HEK293 (cell line): Measurements from ENCODE around the gene CACNA1G.
A peak's percentile ranks its signal among the peaks of the same experiment; 100 is the strongest.

Source experiments
- INSM2 ChIP-seq: fragments of 450-650 bp; formaldehyde crosslinking; IDR thresholded peaks from 2 replicates; pipeline ENCODE4 v1.5.1; 2016; ENCODE audit warnings: missing biosample characterization, missing genetic modification characterization
- KLF9 ChIP-seq: fragments of 450-650 bp; formaldehyde crosslinking; IDR thresholded peaks from 2 replicates; pipeline ENCODE4 v1.5.1; 2016; ENCODE audit warnings: missing biosample characterization, missing genetic modification characterization, low read depth
- MEIS1 ChIP-seq: sonication (generic); formaldehyde crosslinking; IDR thresholded peaks from 2 replicates; pipeline ENCODE4 v1.8.1; 2022; ENCODE audit warnings: missing genetic modification reagents, mild to moderate bottlenecking, borderline replicate concordance
- MZF1 ChIP-seq: fragments of 450-650 bp; formaldehyde crosslinking; IDR thresholded peaks from 2 replicates; pipeline ENCODE4 v1.5.1; 2017; ENCODE audit warnings: missing biosample characterization, missing genetic modification characterization, borderline replicate concordance
- SP7 ChIP-seq: fragments of 450-650 bp; formaldehyde crosslinking; IDR thresholded peaks from 2 replicates; pipeline ENCODE4 v1.5.1; 2016; ENCODE audit warnings: missing biosample characterization, missing genetic modification characterization
- ZBTB11 ChIP-seq: fragments of 450-650 bp; formaldehyde crosslinking; conservative IDR thresholded peaks from 2 replicates; pipeline ENCODE4 v1.5.1; 2016; ENCODE audit warnings: low read depth, missing biosample characterization, missing genetic modification characterization
- ZBTB8A ChIP-seq: fragments of 450-650 bp; formaldehyde crosslinking; IDR thresholded peaks from 2 replicates; pipeline ENCODE4 v1.5.1; 2016; ENCODE audit warnings: missing biosample characterization, missing genetic modification characterization
- ZNF169 ChIP-seq: fragments of 450-650 bp; formaldehyde crosslinking; IDR thresholded peaks from 2 replicates; pipeline ENCODE4 v1.5.1; 2016; ENCODE audit warnings: missing biosample characterization, missing genetic modification characterization
- ZNF214 ChIP-seq: fragments of 450-650 bp; formaldehyde crosslinking; IDR thresholded peaks from 2 replicates; pipeline ENCODE4 v1.5.1; 2017; ENCODE audit warnings: missing biosample characterization, mild to moderate bottlenecking, missing genetic modification characterization, borderline replicate concordance
- ZNF221 ChIP-seq: fragments of 450-650 bp; formaldehyde crosslinking; IDR thresholded peaks from 2 replicates; pipeline ENCODE4 v1.5.1; 2017; ENCODE audit warnings: missing biosample characterization, missing genetic modification characterization, borderline replicate concordance
- ZNF280D ChIP-seq: fragments of 450-650 bp; formaldehyde crosslinking; IDR thresholded peaks from 2 replicates; pipeline ENCODE4 v1.5.1; 2016; ENCODE audit warnings: missing biosample characterization, missing genetic modification characterization
- ZNF292 ChIP-seq: fragments of 450-650 bp; formaldehyde crosslinking; IDR thresholded peaks from 2 replicates; pipeline ENCODE4 v1.5.1; 2016; ENCODE audit warnings: low read depth, missing biosample characterization, missing genetic modification characterization, borderline replicate concordance
- ZNF350 ChIP-seq: fragments of 450-650 bp; formaldehyde crosslinking; IDR thresholded peaks from 2 replicates; pipeline ENCODE4 v1.5.0; 2017; ENCODE audit warnings: missing biosample characterization, mild to moderate bottlenecking, missing genetic modification characterization
- ZNF366 ChIP-seq: fragments of 450-650 bp; formaldehyde crosslinking; conservative IDR thresholded peaks from 2 replicates; pipeline ENCODE4 v1.5.1; 2016; ENCODE audit warnings: missing biosample characterization, missing genetic modification characterization
- ZNF416 ChIP-seq: fragments of 450-650 bp; formaldehyde crosslinking; IDR thresholded peaks from 2 replicates; pipeline ENCODE4 v1.5.1; 2016; ENCODE audit warnings: missing biosample characterization, missing genetic modification characterization
- ZNF449 ChIP-seq: fragments of 450-650 bp; formaldehyde crosslinking; IDR thresholded peaks from 2 replicates; pipeline ENCODE4 v1.5.1; 2017; ENCODE audit warnings: missing biosample characterization, mild to moderate bottlenecking, missing genetic modification characterization, moderate library complexity
- ZNF473 ChIP-seq: fragments of 450-650 bp; formaldehyde crosslinking; IDR thresholded peaks from 2 replicates; pipeline ENCODE4 v1.5.1; 2017; ENCODE audit warnings: missing biosample characterization, missing genetic modification characterization
- ZNF529 ChIP-seq: fragments of 450-650 bp; formaldehyde crosslinking; IDR thresholded peaks from 2 replicates; pipeline ENCODE4 v1.5.1; 2017; ENCODE audit warnings: missing genetic modification characterization, missing biosample characterization; ENCODE audit not compliant: insufficient replicate concordance
- ZNF560 ChIP-seq: fragments of 450-650 bp; formaldehyde crosslinking; IDR thresholded peaks from 2 replicates; pipeline ENCODE4 v1.5.1; 2017; ENCODE audit warnings: missing biosample characterization, missing genetic modification characterization, borderline replicate concordance
- ZNF580 ChIP-seq: fragments of 450-650 bp; formaldehyde crosslinking; IDR thresholded peaks from 2 replicates; pipeline ENCODE4 v1.5.1; 2016; ENCODE audit warnings: missing biosample characterization, missing genetic modification characterization
- ZNF645 ChIP-seq: fragments of 450-650 bp; formaldehyde crosslinking; IDR thresholded peaks from 2 replicates; pipeline ENCODE4; 2016; ENCODE audit warnings: missing biosample characterization, missing genetic modification characterization
- ZNF701 ChIP-seq: fragments of 450-650 bp; formaldehyde crosslinking; IDR thresholded peaks from 2 replicates; pipeline ENCODE4 v1.5.1; 2016; ENCODE audit warnings: missing biosample characterization, missing genetic modification characterization
- ZNF768 ChIP-seq: fragments of 450-650 bp; formaldehyde crosslinking; IDR thresholded peaks from 2 replicates; pipeline ENCODE4 v1.5.1; 2018; ENCODE audit warnings: missing biosample characterization, mild to moderate bottlenecking, missing genetic modification characterization
- ZNF837 ChIP-seq: fragments of 450-650 bp; formaldehyde crosslinking; IDR thresholded peaks from 2 replicates; pipeline ENCODE4 v1.5.1; 2016; ENCODE audit warnings: missing biosample characterization, missing genetic modification characterization
- TF ChIP-seq, protein P1 (sequence below): fragments of 450-650 bp; formaldehyde crosslinking; IDR thresholded peaks from 2 replicates; pipeline ENCODE4 v1.5.1; 2016; ENCODE audit warnings: missing biosample characterization, missing genetic modification characterization

Gene CACNA1G

DNA sequence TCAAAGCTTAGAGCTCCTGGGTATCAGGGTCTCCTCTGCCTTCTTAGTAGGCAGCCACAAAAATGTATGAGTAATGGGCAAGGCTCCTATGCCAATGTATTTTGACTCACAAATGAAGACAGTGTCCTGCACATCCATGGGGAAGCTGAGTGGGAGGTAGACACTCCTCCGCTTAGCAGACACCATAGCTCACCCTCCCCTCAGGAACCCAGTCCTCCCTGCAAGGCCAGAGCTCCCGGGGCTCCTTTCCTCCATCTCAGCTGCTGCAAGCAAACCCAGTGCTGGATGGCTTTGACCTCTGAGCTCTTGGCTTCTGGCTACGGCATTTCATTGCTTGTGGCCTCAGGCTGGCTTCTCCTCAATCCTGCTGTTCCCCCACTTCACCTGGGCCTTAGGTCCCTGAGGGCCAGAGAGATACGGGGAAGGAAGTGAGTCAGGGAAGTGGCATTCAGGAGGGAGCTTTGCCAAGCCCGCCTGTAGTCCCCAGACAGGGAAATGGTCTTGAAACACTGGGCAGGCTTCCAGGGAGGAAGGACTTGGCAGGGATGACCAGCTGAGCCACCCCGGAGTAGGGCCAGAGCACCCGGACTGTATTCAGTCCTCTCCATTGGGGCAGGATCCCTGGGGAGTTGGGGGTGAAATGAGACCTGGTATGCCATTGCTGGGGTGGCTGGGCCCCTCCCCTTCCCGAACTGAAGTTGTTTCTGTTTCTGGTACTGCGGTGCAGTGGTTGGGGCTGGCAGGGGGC, 78.6 kb downstream of the CACNA1G start (continued):
- TF ChIP-seq INSM2 (tag by site-specific recombination) (no peak), ZNF580 (tag by site-specific recombination) (no peak), ZNF350 (tag by site-specific recombination) (no peak), KLF9 (tag by site-specific recombination) (no peak), ZNF366 (peak; percentile 90), ZBTB8A (no peak), ZNF473 (tag by site-specific recombination) (no peak), ZNF701 (tag by site-specific recombination) (no peak), ZNF280D (tag by site-specific recombination) (no peak; the same call in 1 of the 2 replicates), MZF1 (tag by site-specific recombination) (no peak), ZNF837 (tag by site-specific recombination) (no peak), ZNF560 (no peak), ZNF416 (tag by site-specific recombination) (no peak), ZNF214 (no peak), ZNF529 (tag by site-specific recombination) (no peak), ZNF169 (no peak), ZNF292 (tag by site-specific recombination) (no peak), ZNF645 (tag by site-specific recombination) (no peak), ZNF768 (tag by site-specific recombination) (no peak), SP7 (tag by site-specific recombination) (peak; percentile 80), ZNF221 (tag by site-specific recombination) (no peak), MEIS1 (no peak), ZNF449 (tag by site-specific recombination) (no peak), ZBTB11 (tag by site-specific recombination) (no peak)
- TF ChIP-seq, protein P1, sequence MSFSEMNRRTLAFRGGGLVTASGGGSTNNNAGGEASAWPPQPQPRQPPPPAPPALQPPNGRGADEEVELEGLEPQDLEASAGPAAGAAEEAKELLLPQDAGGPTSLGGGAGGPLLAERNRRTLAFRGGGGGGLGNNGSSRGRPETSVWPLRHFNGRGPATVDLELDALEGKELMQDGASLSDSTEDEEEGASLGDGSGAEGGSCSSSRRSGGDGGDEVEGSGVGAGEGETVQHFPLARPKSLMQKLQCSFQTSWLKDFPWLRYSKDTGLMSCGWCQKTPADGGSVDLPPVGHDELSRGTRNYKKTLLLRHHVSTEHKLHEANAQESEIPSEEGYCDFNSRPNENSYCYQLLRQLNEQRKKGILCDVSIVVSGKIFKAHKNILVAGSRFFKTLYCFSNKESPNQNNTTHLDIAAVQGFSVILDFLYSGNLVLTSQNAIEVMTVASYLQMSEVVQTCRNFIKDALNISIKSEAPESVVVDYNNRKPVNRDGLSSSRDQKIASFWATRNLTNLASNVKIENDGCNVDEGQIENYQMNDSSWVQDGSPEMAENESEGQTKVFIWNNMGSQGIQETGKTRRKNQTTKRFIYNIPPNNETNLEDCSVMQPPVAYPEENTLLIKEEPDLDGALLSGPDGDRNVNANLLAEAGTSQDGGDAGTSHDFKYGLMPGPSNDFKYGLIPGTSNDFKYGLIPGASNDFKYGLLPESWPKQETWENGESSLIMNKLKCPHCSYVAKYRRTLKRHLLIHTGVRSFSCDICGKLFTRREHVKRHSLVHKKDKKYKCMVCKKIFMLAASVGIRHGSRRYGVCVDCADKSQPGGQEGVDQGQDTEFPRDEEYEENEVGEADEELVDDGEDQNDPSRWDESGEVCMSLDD (tag by site-specific recombination), result 0 out of 2 replicates have a peak, but pooled peaks have one; percentile 30
